GM12873 (cell line): ENCODE data around the gene AZU1.

Experiments used
- TF ChIP-seq, protein P1 (sequence below): IDR thresholded peaks from 2 replicates; pipeline ENCODE4 v1.5.1; 2012; ENCODE audit warnings: low read depth, mild to moderate bottlenecking, moderate library complexity, low read length, control low read depth; ENCODE audit not compliant: insufficient read depth; ENCODE audit errors: missing control alignments

The AZU1 gene

DNA sequence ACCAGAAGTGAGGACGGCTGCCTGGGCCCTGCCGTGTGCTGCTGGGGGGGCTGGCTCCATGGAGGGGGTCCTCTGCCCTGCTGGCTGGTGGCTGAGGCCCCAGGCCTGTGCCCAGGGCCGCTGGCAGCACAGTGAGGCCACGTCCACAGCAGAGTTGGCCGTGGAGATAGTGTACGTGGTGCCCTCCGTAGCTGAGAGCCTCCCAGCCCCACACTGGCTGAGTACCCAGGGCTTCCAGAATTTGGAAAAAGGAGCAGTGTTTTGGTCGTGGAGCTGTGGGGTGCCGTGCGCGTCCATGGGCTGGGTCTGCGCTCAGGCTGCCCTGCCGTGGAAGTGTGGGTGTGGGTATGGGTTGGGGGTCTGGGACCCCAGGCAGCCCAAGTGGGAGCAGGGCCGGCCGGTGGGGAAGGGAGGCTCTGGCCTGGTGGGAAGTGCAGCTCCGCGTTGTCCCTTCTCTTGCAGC, 24.5 kb upstream of the AZU1 start:
- TF ChIP-seq, protein P1, sequence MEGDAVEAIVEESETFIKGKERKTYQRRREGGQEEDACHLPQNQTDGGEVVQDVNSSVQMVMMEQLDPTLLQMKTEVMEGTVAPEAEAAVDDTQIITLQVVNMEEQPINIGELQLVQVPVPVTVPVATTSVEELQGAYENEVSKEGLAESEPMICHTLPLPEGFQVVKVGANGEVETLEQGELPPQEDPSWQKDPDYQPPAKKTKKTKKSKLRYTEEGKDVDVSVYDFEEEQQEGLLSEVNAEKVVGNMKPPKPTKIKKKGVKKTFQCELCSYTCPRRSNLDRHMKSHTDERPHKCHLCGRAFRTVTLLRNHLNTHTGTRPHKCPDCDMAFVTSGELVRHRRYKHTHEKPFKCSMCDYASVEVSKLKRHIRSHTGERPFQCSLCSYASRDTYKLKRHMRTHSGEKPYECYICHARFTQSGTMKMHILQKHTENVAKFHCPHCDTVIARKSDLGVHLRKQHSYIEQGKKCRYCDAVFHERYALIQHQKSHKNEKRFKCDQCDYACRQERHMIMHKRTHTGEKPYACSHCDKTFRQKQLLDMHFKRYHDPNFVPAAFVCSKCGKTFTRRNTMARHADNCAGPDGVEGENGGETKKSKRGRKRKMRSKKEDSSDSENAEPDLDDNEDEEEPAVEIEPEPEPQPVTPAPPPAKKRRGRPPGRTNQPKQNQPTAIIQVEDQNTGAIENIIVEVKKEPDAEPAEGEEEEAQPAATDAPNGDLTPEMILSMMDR: no peak

DNA sequence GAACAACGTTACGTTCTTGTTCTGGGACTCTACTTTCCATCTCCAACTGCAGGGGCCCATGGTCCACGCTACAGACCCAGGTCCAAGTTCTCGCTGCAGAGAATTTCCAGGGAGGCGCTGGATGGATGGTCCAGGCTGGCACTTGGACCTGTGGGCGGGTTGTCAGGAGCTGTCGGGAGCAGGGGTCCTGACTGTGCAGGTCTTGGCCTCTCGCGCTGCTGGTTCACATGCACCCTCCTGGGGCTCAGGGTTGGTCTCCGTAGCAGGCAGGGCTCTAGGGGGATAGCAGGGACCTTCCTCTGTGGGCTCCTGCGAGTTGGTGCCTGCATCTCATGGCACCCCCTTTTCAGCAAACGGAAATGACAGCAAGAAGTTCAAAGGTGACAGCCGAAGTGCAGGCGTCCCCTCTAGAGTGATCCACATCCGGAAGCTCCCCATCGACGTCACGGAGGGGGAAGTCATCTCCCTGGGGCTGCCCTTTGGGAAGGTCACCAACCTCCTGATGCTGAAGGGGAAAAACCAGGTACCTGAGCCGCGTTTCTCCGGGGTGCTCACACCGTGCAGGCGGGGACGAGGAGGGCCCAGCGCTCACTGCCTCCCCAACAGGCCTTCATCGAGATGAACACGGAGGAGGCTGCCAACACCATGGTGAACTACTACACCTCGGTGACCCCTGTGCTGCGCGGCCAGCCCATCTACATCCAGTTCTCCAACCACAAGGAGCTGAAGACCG, 23.8 kb upstream of the AZU1 start:
- TF ChIP-seq, protein P1: no peak

DNA sequence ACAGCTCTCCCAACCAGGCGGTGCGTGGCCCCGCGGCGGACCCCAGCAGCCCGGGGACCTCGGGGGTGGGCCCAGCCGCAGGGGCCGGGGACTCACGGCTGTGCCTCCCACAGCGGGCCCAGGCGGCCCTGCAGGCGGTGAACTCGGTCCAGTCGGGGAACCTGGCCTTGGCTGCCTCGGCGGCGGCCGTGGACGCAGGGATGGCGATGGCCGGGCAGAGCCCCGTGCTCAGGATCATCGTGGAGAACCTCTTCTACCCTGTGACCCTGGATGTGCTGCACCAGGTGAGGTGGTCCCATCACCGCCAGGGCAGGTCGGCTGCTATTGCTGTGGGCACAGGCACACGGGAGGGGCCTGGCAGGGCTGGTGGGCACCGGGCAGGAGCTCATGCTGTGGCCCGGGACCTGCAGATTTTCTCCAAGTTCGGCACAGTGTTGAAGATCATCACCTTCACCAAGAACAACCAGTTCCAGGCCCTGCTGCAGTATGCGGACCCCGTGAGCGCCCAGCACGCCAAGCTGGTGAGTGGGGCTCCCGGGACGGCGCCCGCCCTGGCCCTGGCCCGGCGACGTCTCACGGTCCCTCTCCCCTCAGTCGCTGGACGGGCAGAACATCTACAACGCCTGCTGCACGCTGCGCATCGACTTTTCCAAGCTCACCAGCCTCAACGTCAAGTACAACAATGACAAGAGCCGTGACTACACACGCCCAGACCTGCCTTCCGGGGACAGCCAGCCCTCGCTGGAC, 23.0 kb upstream of the AZU1 start:
- TF ChIP-seq, protein P1: no peak

DNA sequence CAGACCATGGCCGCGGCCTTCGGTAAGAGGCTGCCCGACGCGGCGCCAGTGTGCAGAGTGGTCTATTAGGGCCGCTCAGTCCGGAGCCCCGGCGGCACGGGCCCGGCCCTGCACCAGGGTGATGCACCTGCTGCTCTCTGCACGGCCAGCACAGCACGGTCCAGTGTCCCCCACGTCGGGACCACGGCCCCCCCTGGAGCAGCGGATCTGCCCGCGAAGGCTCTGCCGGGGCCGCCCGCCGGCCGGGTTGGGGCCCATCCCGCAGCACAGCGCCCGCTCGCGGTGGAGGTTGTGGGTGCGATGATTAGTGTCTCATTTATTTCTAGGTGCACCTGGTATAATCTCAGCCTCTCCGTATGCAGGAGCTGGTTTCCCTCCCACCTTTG, 22.5 kb upstream of the AZU1 start:
- TF ChIP-seq, protein P1: no peak

DNA sequence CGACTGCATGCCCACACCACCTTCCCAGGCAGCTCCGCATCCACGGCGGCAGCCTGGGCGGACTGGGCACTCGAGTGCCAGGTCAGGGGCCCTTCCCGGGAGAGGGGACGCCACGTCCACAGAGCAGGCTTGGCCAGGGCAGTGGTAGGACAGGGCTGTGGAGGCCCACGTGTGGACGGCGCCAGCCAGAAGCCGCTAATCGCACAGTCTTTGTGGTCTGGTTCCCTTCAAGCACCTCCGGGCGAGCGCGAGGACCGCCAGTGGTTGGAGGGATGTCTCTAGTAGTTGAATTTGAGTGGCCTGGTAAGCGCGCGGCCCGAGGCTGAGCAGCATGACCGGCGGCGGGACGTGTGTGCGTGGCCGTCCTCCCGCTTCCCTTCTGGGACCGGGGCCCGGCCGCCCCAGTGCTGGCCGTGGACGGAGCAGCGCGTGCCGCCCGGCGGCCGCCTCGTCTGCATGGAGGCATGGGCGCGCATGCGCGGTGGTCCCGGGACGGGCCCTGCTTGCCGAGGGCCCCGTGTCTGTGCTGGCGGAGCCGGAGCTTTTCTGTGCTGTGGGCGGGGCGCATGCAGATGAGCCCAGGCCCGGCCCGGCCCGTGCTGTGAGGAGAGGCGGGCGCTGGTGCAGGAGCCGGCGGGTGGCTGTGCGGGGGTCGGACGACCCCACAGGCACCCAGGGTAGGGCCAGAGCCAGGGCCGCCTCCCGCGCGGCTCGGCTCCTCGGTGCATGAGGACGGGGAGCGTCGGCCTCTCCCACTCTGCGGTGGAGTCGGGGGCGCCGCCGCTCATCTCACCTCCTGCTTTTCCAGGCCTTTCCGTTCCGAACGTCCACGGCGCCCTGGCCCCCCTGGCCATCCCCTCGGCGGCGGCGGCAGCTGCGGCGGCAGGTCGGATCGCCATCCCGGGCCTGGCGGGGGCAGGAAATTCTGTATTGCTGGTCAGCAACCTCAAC, 21.8 kb upstream of the AZU1 start:
- TF ChIP-seq, protein P1: no peak

DNA sequence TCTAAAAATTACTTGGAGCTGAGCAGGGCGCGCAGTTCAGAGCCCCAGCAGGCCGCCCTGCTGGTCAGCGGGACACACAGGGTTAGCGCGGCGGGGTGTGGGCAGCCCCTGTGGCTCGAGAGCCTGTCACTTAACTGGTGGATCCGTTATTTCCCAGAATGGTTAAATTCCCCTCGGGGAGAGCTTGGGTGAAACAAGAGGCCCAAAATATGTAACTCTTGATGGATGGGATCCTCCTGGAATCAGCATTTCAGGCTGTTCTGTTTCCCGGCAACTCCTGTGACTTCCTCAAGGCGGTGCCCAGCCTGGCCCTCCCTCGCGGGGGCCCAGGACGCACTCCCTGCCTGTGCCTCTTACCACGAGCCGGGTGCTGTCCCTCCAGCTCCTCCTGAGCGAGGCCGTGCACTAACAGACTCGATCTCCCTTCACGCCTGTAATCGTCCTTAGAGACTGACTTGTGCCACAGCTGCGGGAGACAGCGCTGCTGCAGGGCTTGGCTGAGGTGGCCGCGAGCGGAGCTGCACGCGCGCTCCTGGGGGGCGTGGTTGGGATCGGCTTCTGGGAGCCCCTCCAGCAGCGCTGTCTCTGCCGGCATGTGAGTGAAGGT, 20.7 kb upstream of the AZU1 start:
- TF ChIP-seq, protein P1: no peak
